Neural cell (in vitro differentiated cells): Measurements from ENCODE around the gene MYO7A. TPM values are rescaled to one million over a fixed set of nuclear protein-coding genes. Genes with fewer than 3 reads are reported as not detected.

ENCODE experiments used
- H2AFZ ChIP-seq: fragments of 200-600, 300-800 bp; sonication (generic), shearing (Covaris generic); 2 replicates; pipeline ENCODE4 v1.6.0; 2014; ENCODE audit warnings: low read depth, mild to moderate bottlenecking, antibody characterized with exemption, low read length, moderate library complexity
- H3F3A ChIP-seq: fragments of 200-600 bp; shearing (Covaris generic); 2 replicates; pipeline ENCODE4 v1.6.1; 2016; ENCODE audit warnings: mild to moderate bottlenecking, moderate library complexity, mixed read lengths, antibody characterized with exemption, low read length; ENCODE audit not compliant: insufficient read depth, poor library complexity, severe bottlenecking
- H3K27ac ChIP-seq: fragments of 200-600, 300-800 bp; sonication (generic), shearing (Covaris generic); 2 replicates; pipeline ENCODE4 v1.5.1; 2014; ENCODE audit warnings: mild to moderate bottlenecking, low read length, moderate library complexity
- H3K27me3 ChIP-seq: fragments of 300-800, 200-600 bp; sonication (generic), shearing (Covaris generic); 2 replicates; pipeline ENCODE4 v1.6.0; 2014; ENCODE audit warnings: mild to moderate bottlenecking, low read depth, low read length, moderate library complexity; ENCODE audit not compliant: insufficient read depth
- H3K36me3 ChIP-seq: fragments of 300-800, 200-600 bp; sonication (generic), shearing (Covaris generic); 2 replicates; pipeline ENCODE4 v1.5.1; 2014; ENCODE audit warnings: mild to moderate bottlenecking, antibody characterized with exemption, low read length, moderate library complexity; ENCODE audit not compliant: insufficient read depth
- H3K4me2 ChIP-seq: fragments of 300-800, 200-600 bp; sonication (generic), shearing (Covaris generic); 2 replicates; pipeline ENCODE4 v1.6.0; 2014; ENCODE audit warnings: mild to moderate bottlenecking, low read length
- H3K4me3 ChIP-seq: fragments of 300-800, 200-600 bp; sonication (generic), shearing (Covaris generic); 2 replicates; pipeline ENCODE4 v1.5.1; 2014; ENCODE audit warnings: mild to moderate bottlenecking, low read length, moderate library complexity
- H3K79me2 ChIP-seq: fragments of 200-600 bp; shearing (Covaris generic); replicated peaks from 2 replicates; pipeline ENCODE4 v1.6.0; 2014; ENCODE audit warnings: mild to moderate bottlenecking, low read length, moderate library complexity; ENCODE audit not compliant: insufficient read depth
- H3K9ac ChIP-seq: fragments of 300-800, 200-600 bp; sonication (generic), shearing (Covaris generic); 2 replicates; pipeline ENCODE4 v1.6.1; 2016; ENCODE audit warnings: mild to moderate bottlenecking, low read length, mixed read lengths
- H3K9me2 ChIP-seq: fragments of 200-600 bp; shearing (Covaris generic); 2 replicates; pipeline ENCODE4 v1.6.1; 2016; ENCODE audit warnings: mild to moderate bottlenecking, low read length, mixed read lengths; ENCODE audit not compliant: insufficient read depth
- H3K9me3 ChIP-seq: fragments of 200-600, 300-800 bp; sonication (generic), shearing (Covaris generic); 2 replicates; pipeline ENCODE4 v1.6.1; 2016; ENCODE audit warnings: mild to moderate bottlenecking, mixed run types, low read length, moderate library complexity, mixed read lengths
- H4K20me1 ChIP-seq: fragments of 200-600 bp; shearing (Covaris generic); 2 replicates; pipeline ENCODE4 v1.6.1; 2016; ENCODE audit warnings: mild to moderate bottlenecking, mixed run types; ENCODE audit not compliant: insufficient read depth
- EP300 ChIP-seq: fragments of 450-650 bp; conservative IDR thresholded peaks from 2 replicates; pipeline ENCODE4 v1.6.1; 2014; ENCODE audit warnings: antibody characterized with exemption, mild to moderate bottlenecking, moderate library complexity; ENCODE audit not compliant: poor library complexity, severe bottlenecking
- EZH2 ChIP-seq: fragments of 200-600, 300-800 bp; shearing (Covaris generic), sonication (generic); IDR thresholded peaks from 2 replicates; pipeline ENCODE4 v1.6.1; 2014; ENCODE audit warnings: antibody characterized with exemption, low read length, borderline replicate concordance, mild to moderate bottlenecking; ENCODE audit not compliant: insufficient read depth, poor library complexity, severe bottlenecking
- MXI1 ChIP-seq: fragments of 450-650 bp; conservative IDR thresholded peaks from 2 replicates; pipeline ENCODE4 v1.6.1; 2014; ENCODE audit warnings: antibody characterized with exemption, mild to moderate bottlenecking; ENCODE audit not compliant: poor library complexity, severe bottlenecking
- POLR2AphosphoS5 ChIP-seq: IDR thresholded peaks from 2 replicates; pipeline ENCODE4 v1.6.1; 2012
- RAD21 ChIP-seq: fragments of 450-650 bp; conservative IDR thresholded peaks from 2 replicates; pipeline ENCODE4 v1.6.1; 2014; ENCODE audit warnings: antibody characterized with exemption, mild to moderate bottlenecking, moderate library complexity
- SMC3 ChIP-seq: fragments of 450-650 bp; conservative IDR thresholded peaks from 2 replicates; pipeline ENCODE4 v1.6.1; 2014; ENCODE audit warnings: antibody characterized with exemption, mild to moderate bottlenecking, moderate library complexity; ENCODE audit not compliant: poor library complexity
- TAF1 ChIP-seq: IDR thresholded peaks from 2 replicates; pipeline ENCODE4 v1.6.1; 2012; ENCODE audit warnings: low read depth
- polyA plus RNA-seq: library from polyadenylated mRNA; depleted of rRNA; stranded (reverse); fragments of >200 nt; gene quantifications from 2 replicates; pipeline ENCODE4 v1.2.3, GENCODE V29; 2014
- TF ChIP-seq, protein P1 (sequence below): fragments of 450-650 bp; IDR thresholded peaks from 2 replicates; pipeline ENCODE4 v1.5.1; 2014; ENCODE audit warnings: antibody characterized with exemption, mild to moderate bottlenecking, moderate library complexity; ENCODE audit not compliant: poor library complexity, severe bottlenecking
- TF ChIP-seq, protein P2 (sequence below): IDR thresholded peaks from 2 replicates; pipeline ENCODE4 v1.6.1; 2012; ENCODE audit warnings: borderline replicate concordance

Gene MYO7A
- polyA plus RNA-seq, 1 donor from 2014 or later, result 0.61 TPM

DNA sequence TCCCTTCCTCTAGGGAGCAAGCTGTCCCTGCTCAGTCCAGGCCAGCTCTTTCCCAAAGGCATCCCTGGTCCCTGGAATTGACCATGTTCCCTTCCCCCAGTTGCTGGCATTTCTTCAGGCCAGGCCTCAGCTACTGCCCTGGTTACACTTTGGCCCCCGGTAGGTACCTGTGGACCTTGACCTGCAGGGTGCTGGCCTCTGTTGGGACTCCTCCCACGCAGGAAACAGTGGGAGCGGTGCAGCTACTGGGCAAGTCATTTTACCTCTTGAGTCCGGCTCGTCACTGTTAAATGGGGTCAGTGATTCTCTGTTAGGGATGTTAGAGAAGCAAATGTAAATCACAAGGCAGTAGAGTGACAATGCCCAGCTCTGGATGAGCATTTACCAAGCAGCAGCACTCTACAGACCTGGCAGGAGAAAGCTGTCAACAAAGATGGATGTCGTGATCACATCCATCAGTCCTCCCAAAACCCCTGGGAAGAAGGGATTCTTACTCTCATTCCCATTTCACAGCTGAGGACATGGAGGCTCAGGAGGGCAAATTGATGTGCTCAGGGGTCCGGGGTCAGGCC lies 16.9 kb downstream of the MYO7A start:
- H3K9ac ChIP-seq, result no peak overlapping the region
- H3K4me2 ChIP-seq, result no peak overlapping the region
- no peaks in the 10 kb centered on the region for H3K9me3 ChIP-seq
- TF ChIP-seq MXI1 (no peak), POLR2AphosphoS5 (no peak), RAD21 (no peak), TAF1 (no peak), SMC3 (no peak), EZH2 (no peak), EP300 (no peak)
- TF ChIP-seq, protein P1, sequence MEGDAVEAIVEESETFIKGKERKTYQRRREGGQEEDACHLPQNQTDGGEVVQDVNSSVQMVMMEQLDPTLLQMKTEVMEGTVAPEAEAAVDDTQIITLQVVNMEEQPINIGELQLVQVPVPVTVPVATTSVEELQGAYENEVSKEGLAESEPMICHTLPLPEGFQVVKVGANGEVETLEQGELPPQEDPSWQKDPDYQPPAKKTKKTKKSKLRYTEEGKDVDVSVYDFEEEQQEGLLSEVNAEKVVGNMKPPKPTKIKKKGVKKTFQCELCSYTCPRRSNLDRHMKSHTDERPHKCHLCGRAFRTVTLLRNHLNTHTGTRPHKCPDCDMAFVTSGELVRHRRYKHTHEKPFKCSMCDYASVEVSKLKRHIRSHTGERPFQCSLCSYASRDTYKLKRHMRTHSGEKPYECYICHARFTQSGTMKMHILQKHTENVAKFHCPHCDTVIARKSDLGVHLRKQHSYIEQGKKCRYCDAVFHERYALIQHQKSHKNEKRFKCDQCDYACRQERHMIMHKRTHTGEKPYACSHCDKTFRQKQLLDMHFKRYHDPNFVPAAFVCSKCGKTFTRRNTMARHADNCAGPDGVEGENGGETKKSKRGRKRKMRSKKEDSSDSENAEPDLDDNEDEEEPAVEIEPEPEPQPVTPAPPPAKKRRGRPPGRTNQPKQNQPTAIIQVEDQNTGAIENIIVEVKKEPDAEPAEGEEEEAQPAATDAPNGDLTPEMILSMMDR, result no peak
- TF ChIP-seq, protein P2, sequence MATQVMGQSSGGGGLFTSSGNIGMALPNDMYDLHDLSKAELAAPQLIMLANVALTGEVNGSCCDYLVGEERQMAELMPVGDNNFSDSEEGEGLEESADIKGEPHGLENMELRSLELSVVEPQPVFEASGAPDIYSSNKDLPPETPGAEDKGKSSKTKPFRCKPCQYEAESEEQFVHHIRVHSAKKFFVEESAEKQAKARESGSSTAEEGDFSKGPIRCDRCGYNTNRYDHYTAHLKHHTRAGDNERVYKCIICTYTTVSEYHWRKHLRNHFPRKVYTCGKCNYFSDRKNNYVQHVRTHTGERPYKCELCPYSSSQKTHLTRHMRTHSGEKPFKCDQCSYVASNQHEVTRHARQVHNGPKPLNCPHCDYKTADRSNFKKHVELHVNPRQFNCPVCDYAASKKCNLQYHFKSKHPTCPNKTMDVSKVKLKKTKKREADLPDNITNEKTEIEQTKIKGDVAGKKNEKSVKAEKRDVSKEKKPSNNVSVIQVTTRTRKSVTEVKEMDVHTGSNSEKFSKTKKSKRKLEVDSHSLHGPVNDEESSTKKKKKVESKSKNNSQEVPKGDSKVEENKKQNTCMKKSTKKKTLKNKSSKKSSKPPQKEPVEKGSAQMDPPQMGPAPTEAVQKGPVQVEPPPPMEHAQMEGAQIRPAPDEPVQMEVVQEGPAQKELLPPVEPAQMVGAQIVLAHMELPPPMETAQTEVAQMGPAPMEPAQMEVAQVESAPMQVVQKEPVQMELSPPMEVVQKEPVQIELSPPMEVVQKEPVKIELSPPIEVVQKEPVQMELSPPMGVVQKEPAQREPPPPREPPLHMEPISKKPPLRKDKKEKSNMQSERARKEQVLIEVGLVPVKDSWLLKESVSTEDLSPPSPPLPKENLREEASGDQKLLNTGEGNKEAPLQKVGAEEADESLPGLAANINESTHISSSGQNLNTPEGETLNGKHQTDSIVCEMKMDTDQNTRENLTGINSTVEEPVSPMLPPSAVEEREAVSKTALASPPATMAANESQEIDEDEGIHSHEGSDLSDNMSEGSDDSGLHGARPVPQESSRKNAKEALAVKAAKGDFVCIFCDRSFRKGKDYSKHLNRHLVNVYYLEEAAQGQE, result no peak
- H3K79me2 ChIP-seq, result no peaks in the 10 kb centered on the region
- no peak overlapping the region for H3K4me3 ChIP-seq
- no peak overlapping the region for H3K27ac ChIP-seq
- H4K20me1 ChIP-seq, result no peaks in the 10 kb centered on the region
- H2AFZ ChIP-seq, result no peak overlapping the region
- H3K36me3 ChIP-seq, result no peaks in the 10 kb centered on the region
- no peaks in the 10 kb centered on the region for H3F3A ChIP-seq
- H3K27me3 ChIP-seq, result no peaks in the 10 kb centered on the region
- H3K9me2 ChIP-seq, result no peaks in the 10 kb centered on the region

DNA sequence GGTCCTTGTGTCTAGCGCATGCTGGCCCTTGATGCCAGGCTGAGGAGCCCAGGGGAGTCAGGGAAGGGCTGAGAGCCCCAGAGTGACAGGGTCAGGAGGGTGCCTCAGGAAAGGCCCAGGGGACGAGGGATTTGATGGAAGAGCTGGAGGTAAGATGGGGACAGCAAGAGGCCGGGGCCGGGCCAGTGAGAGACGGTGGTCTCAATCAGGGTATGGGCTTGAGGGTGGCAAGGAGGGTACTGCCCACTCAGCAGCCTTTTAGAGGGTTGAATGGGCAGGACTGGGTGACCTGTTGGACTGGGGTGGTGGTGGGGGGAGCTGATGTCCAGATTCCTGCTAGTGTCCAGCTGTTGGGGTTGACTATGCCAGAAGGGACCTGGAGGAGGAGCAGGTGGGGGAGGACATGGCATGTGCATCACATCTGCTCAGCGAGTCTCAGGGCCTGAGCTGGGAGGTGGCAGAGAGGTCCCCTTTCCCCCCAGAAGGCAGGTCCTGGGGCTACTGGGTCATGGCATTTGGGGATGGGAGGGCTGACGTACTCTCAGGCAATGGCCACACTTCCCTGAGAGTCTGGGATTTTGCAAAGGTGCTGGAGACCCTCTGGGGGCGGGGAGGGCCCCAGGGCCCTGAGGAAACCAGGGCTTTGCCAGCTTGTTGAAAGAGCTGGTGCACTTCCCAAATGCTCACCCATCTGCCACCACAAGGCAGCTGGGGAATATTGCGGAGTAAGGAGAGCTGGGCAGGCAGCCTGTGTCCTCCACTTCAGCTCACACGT lies 18.4 kb downstream of the MYO7A start:
- TF ChIP-seq EP300 (no peak), EZH2 (no peak), SMC3 (no peak), TAF1 (no peak), POLR2AphosphoS5 (no peak), MXI1 (no peak), RAD21 (no peak)
- TF ChIP-seq, protein P2, result no peak
- TF ChIP-seq, protein P1, result no peak
- H3K36me3 ChIP-seq, result no peaks in the 10 kb centered on the region
- H3F3A ChIP-seq, result no peaks in the 10 kb centered on the region
- H3K9ac ChIP-seq, result no peak overlapping the region
- no peaks in the 10 kb centered on the region for H3K9me3 ChIP-seq
- H3K4me3 ChIP-seq, result no peak overlapping the region
- H3K9me2 ChIP-seq, result no peaks in the 10 kb centered on the region
- no peaks in the 10 kb centered on the region for H4K20me1 ChIP-seq
- H3K27me3 ChIP-seq, result no peaks in the 10 kb centered on the region
- H3K79me2 ChIP-seq, result no peaks in the 10 kb centered on the region
- H3K4me2 ChIP-seq, result no peak overlapping the region
- no peak overlapping the region for H2AFZ ChIP-seq
- H3K27ac ChIP-seq, result no peak overlapping the region
